Lung (tissue), 12 donors: Measurements from ENCODE around the gene CEACAM6. TPM values are rescaled to one million over a fixed set of nuclear protein-coding genes. Genes with fewer than 3 reads are reported as not detected.

ENCODE experiments used
- ATAC-seq: fragments of 200-7000 bp; cut with Tn5 transposase; one replicate; pipeline ENCODE4 v1.9.1; 2020; ENCODE audit warnings: moderate number of reproducible peaks; ENCODE audit not compliant: insufficient read depth, low FRiP score
- DNase-seq, 3 donors: peaks; one replicate each; pipeline ENCODE4 v3.0.0-alpha.2; 2013 to 2017
- H3K27ac ChIP-seq, 2 donors: one replicate each; pipeline ENCODE4 v1.5.1; 2013; ENCODE audit warnings: mild to moderate bottlenecking in 2 of 2, moderate library complexity in 2 of 2, control low read depth in 1 of 2, inconsistent platforms in 1 of 2, low read depth in 1 of 2, low read length in 1 of 2
- H3K27me3 ChIP-seq, 3 donors: one replicate each; pipeline ENCODE4 v1.5.1; 2013; ENCODE audit warnings: low read length in 2 of 3; ENCODE audit not compliant: control insufficient read depth in 3 of 3, insufficient read depth in 3 of 3
- H3K36me3 ChIP-seq, 4 donors: one replicate each; pipeline ENCODE4 v1.5.1; 2013; ENCODE audit warnings: low read length in 4 of 4, mild to moderate bottlenecking in 1 of 4, moderate library complexity in 1 of 4; ENCODE audit not compliant: control insufficient read depth in 4 of 4, insufficient read depth in 4 of 4
- H3K4me1 ChIP-seq, 5 donors: one replicate each; pipeline ENCODE4 v1.5.1; 2013; ENCODE audit warnings: low read length in 5 of 5, mild to moderate bottlenecking in 2 of 5, moderate library complexity in 1 of 5; ENCODE audit not compliant: control insufficient read depth in 5 of 5, insufficient read depth in 5 of 5
- H3K4me3 ChIP-seq: one replicate; pipeline ENCODE4 v1.5.1; 2013; ENCODE audit warnings: mild to moderate bottlenecking, control low read depth, moderate library complexity
- H3K9ac ChIP-seq, 2 donors: one replicate each; pipeline ENCODE4 v1.5.1; 2013; ENCODE audit warnings: low read length in 2 of 2, control low read depth in 1 of 2; ENCODE audit not compliant: insufficient read depth in 1 of 2
- H3K9me3 ChIP-seq, 4 donors: one replicate each; pipeline ENCODE4 v1.5.1; 2013; ENCODE audit warnings: low read length in 3 of 4, mild to moderate bottlenecking in 1 of 4, moderate library complexity in 1 of 4; ENCODE audit not compliant: control insufficient read depth in 4 of 4, insufficient read depth in 3 of 4
- CTCF ChIP-seq: IDR thresholded peaks from 2 replicates; pipeline ENCODE4 v1.5.1; 2012; ENCODE audit warnings: mild to moderate bottlenecking; ENCODE audit errors: control extremely low read depth, extremely low read depth
- WGBS, 2 donors: extraction: QIAGEN DNeasy Blood & Tissue Kit; methylation state at CpG; one replicate each; pipeline ENCODE4 v1.1.7; 2013; 5-methylcytosine and 5-hydroxymethylcytosine counted together
- polyA plus RNA-seq, 2 donors: library from polyadenylated mRNA; stranded (reverse); fragments of 200-250 nt; gene quantifications; one replicate each; pipeline ENCODE4 v1.2.1, GENCODE V29; 2013
- total RNA-seq, 2 donors: library from RNA; depleted of rRNA in 1 of 2; stranded (reverse); fragments of >200 nt in 1 of 2; gene quantifications; one replicate each; pipeline ENCODE4 v1.2.1, GENCODE V29; 2014 to 2021
- donor health status: control.
- donor health status: control.
- donor health status: Bipolar disorder and iron deficiency.
- donor health status: healthy.
- donor health status: DM: yes; HTN: yes; CAD: no.

Gene CEACAM6
- total and polyA plus RNA-seq, 4 donors: 5.2 to 280 (median 143) TPM

- H3K27me3 ChIP-seq: no peaks in the 10 kb centered on the region
- H3K9ac ChIP-seq: no peak overlapping the region
- no peak for TF ChIP-seq CTCF
- DNase-seq: no peak
- peaks cover 0 to 2% (median 0%) of the 10 kb centered on the region in 4 donors for H3K9me3 ChIP-seq
- H3K4me3 ChIP-seq: no peak overlapping the region
- no peaks in the 10 kb centered on the region for H3K36me3 ChIP-seq
- WGBS, 2 donors: 85 to 94% methylated on average over 3 of the region's 3 CpGs
- H3K4me1 ChIP-seq: no peaks in the 10 kb centered on the region
- no peak for ATAC-seq
- no peak overlapping the region for H3K27ac ChIP-seq
Measured at GRCh38 chr19:41720103-41720502, 35.2 kb upstream of the CEACAM6 start.

GRCh38 chr19:41726493-41726892 lies 28.8 kb upstream of the CEACAM6 start:
- no peak overlapping the region for H3K9ac ChIP-seq
- H3K27me3 ChIP-seq: peaks cover 0 to 3% (median 0%) of the 10 kb centered on the region in 3 donors
- DNase-seq (no peak), ATAC-seq (no peak)
- H3K4me3 ChIP-seq: no peak overlapping the region
- H3K4me1 ChIP-seq: no peaks in the 10 kb centered on the region
- no peaks in the 10 kb centered on the region for H3K9me3 ChIP-seq
- H3K27ac ChIP-seq: no peak overlapping the region
- no peaks in the 10 kb centered on the region for H3K36me3 ChIP-seq
- WGBS, 2 donors: 32 to 50% methylated on average over 5 of the region's 5 CpGs
- no peak for TF ChIP-seq CTCF

- H3K9ac ChIP-seq: no peak overlapping the region
- 72 to 86% methylated on average over 4 of the region's 4 CpGs for WGBS, 2 donors
- H3K27ac ChIP-seq: peak overlapping the region in 1 of 2 donors; percentile 62
Measured at GRCh38 chr19:41734156-41734555, 21.2 kb upstream of the CEACAM6 start.

More at GRCh38 chr19:41734156-41734555, 21.2 kb upstream of the CEACAM6 start:
- DNase-seq (peak in 1 of 3 donors; percentile 1), ATAC-seq (no peak)
- no peaks in the 10 kb centered on the region for H3K36me3 ChIP-seq
- H3K4me3 ChIP-seq: no peak overlapping the region
- TF ChIP-seq CTCF: no peak
- no peaks in the 10 kb centered on the region for H3K4me1 ChIP-seq
- H3K27me3 ChIP-seq: no peaks in the 10 kb centered on the region
- no peaks in the 10 kb centered on the region for H3K9me3 ChIP-seq
